GM12878 (cell line): ENCODE results near the gene MRPL18. TPM values are rescaled to one million over a fixed set of nuclear protein-coding genes. Genes with fewer than 3 reads are reported as not detected.

Source experiments
- ATF2 ChIP-seq: IDR thresholded peaks from 2 replicates; pipeline ENCODE4 v1.6.1; 2012; ENCODE audit warnings: low read length, inconsistent platforms
- CHD1 ChIP-seq: IDR thresholded peaks from 2 replicates; pipeline ENCODE4 v1.6.1; 2012; ENCODE audit warnings: low read depth, low read length, improper control_type of control experiment
- CHD2 ChIP-seq: IDR thresholded peaks from 2 replicates; pipeline ENCODE4 v1.6.1; 2011; ENCODE audit warnings: low read depth, low read length, improper control_type of control experiment, borderline replicate concordance
- ESRRA ChIP-seq: IDR thresholded peaks from 2 replicates; pipeline ENCODE4 v1.6.1; 2012; ENCODE audit warnings: mild to moderate bottlenecking, low read length, improper control_type of control experiment
- FOS ChIP-seq: IDR thresholded peaks from 3 replicates; pipeline ENCODE4 v1.6.1; 2011; ENCODE audit warnings: borderline replicate concordance; ENCODE audit not compliant: insufficient read length; ENCODE audit errors: extremely low read depth
- FOXM1 ChIP-seq: IDR thresholded peaks from 2 replicates; pipeline ENCODE4 v1.6.1; 2012; ENCODE audit warnings: low read depth, mild to moderate bottlenecking, inconsistent platforms, low read length, moderate library complexity
- MEF2A ChIP-seq: IDR thresholded peaks from 2 replicates; pipeline ENCODE4 v1.6.1; 2011; ENCODE audit warnings: low read depth, mild to moderate bottlenecking, low read length, moderate library complexity; ENCODE audit not compliant: insufficient read depth
- MXI1 ChIP-seq: fragments of 150-350 bp; IDR thresholded peaks from 2 replicates; pipeline ENCODE4 v1.6.1; 2011; ENCODE audit warnings: low read depth, mild to moderate bottlenecking, inconsistent platforms, low read length, improper control_type of control experiment
- MYB ChIP-seq: fragments of 150-350 bp; IDR thresholded peaks from 2 replicates; pipeline ENCODE4 v1.6.1; 2014; ENCODE audit warnings: mild to moderate bottlenecking, low read depth, low read length, borderline replicate concordance
- MYC ChIP-seq: IDR thresholded peaks from 2 replicates; pipeline ENCODE4 v1.6.1; 2011; ENCODE audit warnings: mild to moderate bottlenecking, low read length, moderate library complexity, inconsistent platforms; ENCODE audit not compliant: insufficient read depth, insufficient replicate concordance, insufficient read length, severe bottlenecking
- NR2C1 ChIP-seq: fragments of 450-650 bp; IDR thresholded peaks from 2 replicates; pipeline ENCODE4 v1.6.1; 2017; ENCODE audit warnings: antibody characterized with exemption, mild to moderate bottlenecking, moderate library complexity
- NRF1 ChIP-seq: conservative IDR thresholded peaks from 2 replicates; pipeline ENCODE4 v1.6.1; 2011; ENCODE audit warnings: mild to moderate bottlenecking, low read depth, low read length, improper control_type of control experiment
- RELA ChIP-seq: fragments of 450-650 bp; IDR thresholded peaks from 2 replicates; pipeline ENCODE4 v1.8.0; 2014; ENCODE audit warnings: borderline replicate concordance; ENCODE audit not compliant: partially characterized antibody
- SREBF2 ChIP-seq: IDR thresholded peaks from 2 replicates; pipeline ENCODE4 v1.6.1; 2012; ENCODE audit warnings: mild to moderate bottlenecking, low read length
- STAT1 ChIP-seq: fragments of 450-650 bp; conservative IDR thresholded peaks from 2 replicates; pipeline ENCODE4 v1.6.1; 2014; ENCODE audit warnings: antibody characterized with exemption, mild to moderate bottlenecking
- ZBED1 ChIP-seq: IDR thresholded peaks from 2 replicates; pipeline ENCODE4 v1.6.1; 2016; ENCODE audit warnings: borderline replicate concordance
- ZNF592 ChIP-seq: fragments of 450-650 bp; IDR thresholded peaks from 2 replicates; pipeline ENCODE4 v1.6.1; 2017; ENCODE audit warnings: mild to moderate bottlenecking, moderate library complexity
- ZSCAN29 ChIP-seq: fragments of 450-650 bp; IDR thresholded peaks from 2 replicates; pipeline ENCODE4 v1.6.1; 2017; ENCODE audit warnings: mild to moderate bottlenecking, moderate library complexity
- polyA plus RNA-seq, 11 experiments: library from polyadenylated mRNA; depleted of rRNA in 4 of 11; unstranded in 6 of 11; stranded (reverse) in 5 of 11; fragments of >200 nt; fragmentation: Nextera tagmentation in 4 of 11; fragmentation: Illumina TruSeq in 1 of 11; extraction: Ambion mirVana in 4 of 11; extraction: Trizol in 1 of 11; gene quantifications; 1 replicate in 1 of 11; 2 replicates in 10 of 11; pipeline versions ENCODE4 v1.2.1 to v1.2.3, GENCODE V29; 2011 to 2016; ENCODE audit warnings: inconsistent platforms in 2 of 11, missing spikeins in 2 of 11, low read depth in 1 of 11
- total RNA-seq, 4 experiments: library from RNA; depleted of rRNA in 3 of 4; stranded (reverse); fragments of >200 nt in 3 of 4; fragmentation: Illumina TruSeq in 1 of 4; extraction: Trizol in 1 of 4; gene quantifications; 2 replicates each; pipeline versions ENCODE4 v1.2.1 to v1.2.3, GENCODE V29; 2013 to 2021
- TF ChIP-seq, protein P1 (sequence below): fragments of 450-650 bp; formaldehyde crosslinking; IDR thresholded peaks from 2 replicates; pipeline ENCODE4 v1.4.0; 2020; ENCODE audit warnings: mild to moderate bottlenecking, moderate library complexity

MRPL18 gene
- total and polyA plus RNA-seq, 10 of the 15 experiments (the other 5 are each of a cell fraction or from before 2014, with no cell fraction given): 68.5 to 203 (median 116) TPM

- TF ChIP-seq NR2C1 (peak; percentile 95), FOXM1 (no peak), FOS (peak; percentile 76), NRF1 (no peak), MEF2A (no peak), MYC (no peak), SREBF2 (no peak), STAT1 (no peak), ATF2 (no peak), ESRRA (no peak), CHD2 (peak; percentile 95), ZNF592 (no peak), RELA (no peak), CHD1 (no peak), ZSCAN29 (no peak), MYB (no peak), ZBED1 (no peak), MXI1 (peak; percentile 96)
- TF ChIP-seq, protein P1, sequence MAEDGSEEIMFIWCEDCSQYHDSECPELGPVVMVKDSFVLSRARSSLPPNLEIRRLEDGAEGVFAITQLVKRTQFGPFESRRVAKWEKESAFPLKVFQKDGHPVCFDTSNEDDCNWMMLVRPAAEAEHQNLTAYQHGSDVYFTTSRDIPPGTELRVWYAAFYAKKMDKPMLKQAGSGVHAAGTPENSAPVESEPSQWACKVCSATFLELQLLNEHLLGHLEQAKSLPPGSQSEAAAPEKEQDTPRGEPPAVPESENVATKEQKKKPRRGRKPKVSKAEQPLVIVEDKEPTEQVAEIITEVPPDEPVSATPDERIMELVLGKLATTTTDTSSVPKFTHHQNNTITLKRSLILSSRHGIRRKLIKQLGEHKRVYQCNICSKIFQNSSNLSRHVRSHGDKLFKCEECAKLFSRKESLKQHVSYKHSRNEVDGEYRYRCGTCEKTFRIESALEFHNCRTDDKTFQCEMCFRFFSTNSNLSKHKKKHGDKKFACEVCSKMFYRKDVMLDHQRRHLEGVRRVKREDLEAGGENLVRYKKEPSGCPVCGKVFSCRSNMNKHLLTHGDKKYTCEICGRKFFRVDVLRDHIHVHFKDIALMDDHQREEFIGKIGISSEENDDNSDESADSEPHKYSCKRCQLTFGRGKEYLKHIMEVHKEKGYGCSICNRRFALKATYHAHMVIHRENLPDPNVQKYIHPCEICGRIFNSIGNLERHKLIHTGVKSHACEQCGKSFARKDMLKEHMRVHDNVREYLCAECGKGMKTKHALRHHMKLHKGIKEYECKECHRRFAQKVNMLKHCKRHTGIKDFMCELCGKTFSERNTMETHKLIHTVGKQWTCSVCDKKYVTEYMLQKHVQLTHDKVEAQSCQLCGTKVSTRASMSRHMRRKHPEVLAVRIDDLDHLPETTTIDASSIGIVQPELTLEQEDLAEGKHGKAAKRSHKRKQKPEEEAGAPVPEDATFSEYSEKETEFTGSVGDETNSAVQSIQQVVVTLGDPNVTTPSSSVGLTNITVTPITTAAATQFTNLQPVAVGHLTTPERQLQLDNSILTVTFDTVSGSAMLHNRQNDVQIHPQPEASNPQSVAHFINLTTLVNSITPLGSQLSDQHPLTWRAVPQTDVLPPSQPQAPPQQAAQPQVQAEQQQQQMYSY: no peak
Observed at GRCh38 chr6:159790149-159790955, at the start of gene MRPL18 (continued).
